Calu3 (cell line): ENCODE results near the gene ATP8A1. TPM values are rescaled to one million over a fixed set of nuclear protein-coding genes. Genes with fewer than 3 reads are reported as not detected.

Source experiments
- BruUV-seq: library from RNA; stranded (reverse); fragments of 400-500 nt; replicated peaks from 2 replicates; lab custom pipeline; 2021; lab: Mats Ljungman, UMichigan
- CTCF ChIA-PET: fragments of 300-600 bp; sonication (Branson Sonifier 250); formaldehyde crosslinking; loops from one replicate; lab custom pipeline; 2022; ENCODE audit warnings: antibody characterized with exemption; lab: Charles Lee
- DNase-seq: peaks from one replicate; pipeline ENCODE4 v3.0.0; 2022
- H3K27ac Mint-ChIP-seq: one replicate; pipeline ENCODE4 v1.8.0; 2022; ENCODE audit warnings: mixed read lengths; ENCODE audit not compliant: unreplicated experiment
- H3K27me3 Mint-ChIP-seq: one replicate; pipeline ENCODE4 v1.8.0; 2022; ENCODE audit warnings: mixed read lengths; ENCODE audit not compliant: unreplicated experiment
- H3K36me3 Mint-ChIP-seq: one replicate; pipeline ENCODE4 v1.8.0; 2022; ENCODE audit warnings: mild to moderate bottlenecking, moderate library complexity, mixed read lengths; ENCODE audit not compliant: insufficient read depth, unreplicated experiment
- H3K4me1 Mint-ChIP-seq: one replicate; pipeline ENCODE4 v1.8.0; 2022; ENCODE audit warnings: mild to moderate bottlenecking, low read depth, mixed read lengths; ENCODE audit not compliant: unreplicated experiment
- H3K4me3 Mint-ChIP-seq: one replicate; pipeline ENCODE4 v1.8.0; 2022; ENCODE audit warnings: mild to moderate bottlenecking, low read depth, moderate library complexity, mixed read lengths; ENCODE audit not compliant: unreplicated experiment
- H3K9me3 Mint-ChIP-seq: one replicate; pipeline ENCODE4 v1.8.0; 2022; ENCODE audit warnings: low read depth, mixed read lengths; ENCODE audit not compliant: unreplicated experiment
- intact Hi-C: fragments of 100-400 bp; cut with micrococcal nuclease; formaldehyde crosslinking; loops from one replicate; pipeline ENCODE4 v1.10.0; 2022; ENCODE audit not compliant: unreplicated experiment
- total RNA-seq: library from RNA; stranded (reverse); gene quantifications from 2 replicates; pipeline ENCODE4 v1.2.3, GENCODE V29; 2022
- TF ChIP-seq, protein P1 (sequence below): fragments of 200-600 bp; IDR thresholded peaks from one replicate; pipeline ENCODE4 v1.8.0; 2022; ENCODE audit warnings: antibody characterized with exemption; ENCODE audit not compliant: unreplicated experiment

The ATP8A1 gene
- total RNA-seq, 1 experiment from 2014 or later = 0.76 TPM

DNA sequence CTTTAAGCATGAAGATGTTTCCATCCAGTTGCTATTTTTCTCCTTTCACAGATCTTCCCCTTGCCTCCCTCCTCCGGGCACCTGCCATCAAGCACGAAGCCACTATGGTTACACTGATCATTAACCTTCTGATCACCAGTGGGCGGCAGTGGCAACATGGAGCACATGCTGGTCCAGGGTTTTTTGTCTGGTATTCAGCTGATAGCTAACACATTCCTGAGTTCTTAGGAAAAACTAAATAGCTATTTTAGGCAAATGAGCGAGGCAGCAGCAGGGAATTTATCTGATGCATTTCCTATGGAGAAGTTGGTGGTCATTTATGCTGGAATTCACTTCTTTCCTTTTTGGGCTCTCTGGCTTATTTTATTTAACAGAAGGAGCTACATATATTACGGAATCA lies 236.8 kb downstream of the ATP8A1 start:
- intact Hi-C loops = no loop called here
- no peak overlapping the region for H3K27ac Mint-ChIP-seq
- H3K36me3 Mint-ChIP-seq = no peaks in the 10 kb centered on the region
- no peaks in the 10 kb centered on the region for H3K9me3 Mint-ChIP-seq
- H3K27me3 Mint-ChIP-seq = no peaks in the 10 kb centered on the region
- H3K4me3 Mint-ChIP-seq = no peak overlapping the region
- CTCF ChIA-PET = no interaction called here
- TF ChIP-seq, protein P1, sequence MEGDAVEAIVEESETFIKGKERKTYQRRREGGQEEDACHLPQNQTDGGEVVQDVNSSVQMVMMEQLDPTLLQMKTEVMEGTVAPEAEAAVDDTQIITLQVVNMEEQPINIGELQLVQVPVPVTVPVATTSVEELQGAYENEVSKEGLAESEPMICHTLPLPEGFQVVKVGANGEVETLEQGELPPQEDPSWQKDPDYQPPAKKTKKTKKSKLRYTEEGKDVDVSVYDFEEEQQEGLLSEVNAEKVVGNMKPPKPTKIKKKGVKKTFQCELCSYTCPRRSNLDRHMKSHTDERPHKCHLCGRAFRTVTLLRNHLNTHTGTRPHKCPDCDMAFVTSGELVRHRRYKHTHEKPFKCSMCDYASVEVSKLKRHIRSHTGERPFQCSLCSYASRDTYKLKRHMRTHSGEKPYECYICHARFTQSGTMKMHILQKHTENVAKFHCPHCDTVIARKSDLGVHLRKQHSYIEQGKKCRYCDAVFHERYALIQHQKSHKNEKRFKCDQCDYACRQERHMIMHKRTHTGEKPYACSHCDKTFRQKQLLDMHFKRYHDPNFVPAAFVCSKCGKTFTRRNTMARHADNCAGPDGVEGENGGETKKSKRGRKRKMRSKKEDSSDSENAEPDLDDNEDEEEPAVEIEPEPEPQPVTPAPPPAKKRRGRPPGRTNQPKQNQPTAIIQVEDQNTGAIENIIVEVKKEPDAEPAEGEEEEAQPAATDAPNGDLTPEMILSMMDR = no peak
- H3K4me1 Mint-ChIP-seq = no peaks in the 10 kb centered on the region
- DNase-seq = no peak
- BruUV-seq = no TSS peak

DNA sequence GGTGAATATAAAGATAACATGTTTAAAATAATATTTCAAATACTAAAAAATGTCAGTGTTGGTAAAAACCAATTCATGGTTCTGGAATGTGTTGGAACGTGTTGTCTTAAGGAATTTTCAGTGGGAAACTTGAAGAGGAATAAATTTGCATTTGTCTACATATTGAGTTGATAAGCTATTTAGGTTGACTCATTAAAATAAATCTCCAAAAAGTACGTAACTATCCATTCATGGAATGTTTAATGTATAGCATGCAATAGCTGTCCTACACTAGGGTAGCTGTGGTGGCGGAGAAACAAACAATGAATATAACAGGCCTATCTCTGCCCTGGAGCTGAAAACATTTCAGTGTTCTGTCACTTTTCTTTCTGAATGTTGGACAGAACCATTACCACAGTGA lies 239.4 kb downstream of the ATP8A1 start:
- Mint-ChIP-seq H3K9me3 (no peaks in the 10 kb centered on the region), H3K27ac (no peak overlapping the region), H3K4me1 (no peaks in the 10 kb centered on the region), H3K27me3 (no peaks in the 10 kb centered on the region), H3K36me3 (no peaks in the 10 kb centered on the region), H3K4me3 (no peak overlapping the region)
- DNase-seq = no peak
- CTCF ChIA-PET = no interaction called here
- intact Hi-C loops = no loop called here
- no TSS peak for BruUV-seq
- TF ChIP-seq, protein P1 = no peak

DNA sequence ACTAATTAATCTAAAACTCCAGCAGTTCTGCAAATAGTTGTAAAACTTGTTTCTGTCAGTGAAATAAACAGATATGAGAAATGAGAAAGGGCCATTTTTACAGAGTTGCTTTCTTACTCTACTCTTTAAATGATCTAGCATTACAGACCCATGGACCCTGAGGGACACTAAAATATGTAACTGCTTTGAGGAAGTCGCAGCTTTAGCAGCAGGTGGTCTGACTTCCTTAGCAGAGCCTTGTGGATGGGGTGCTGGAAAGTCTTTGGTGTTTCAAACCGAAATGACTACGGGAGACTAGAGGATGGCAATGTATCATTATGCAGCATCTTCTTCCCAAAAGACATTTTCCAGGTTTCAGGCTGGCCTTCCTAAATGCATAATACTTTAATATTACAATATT lies 240.9 kb downstream of the ATP8A1 start:
- Mint-ChIP-seq H3K36me3 (no peaks in the 10 kb centered on the region), H3K27ac (no peak overlapping the region), H3K9me3 (no peaks in the 10 kb centered on the region), H3K4me3 (no peak overlapping the region), H3K4me1 (no peaks in the 10 kb centered on the region), H3K27me3 (no peaks in the 10 kb centered on the region)
- TF ChIP-seq, protein P1 = no peak
- intact Hi-C loops = no loop called here
- no peak for DNase-seq
- BruUV-seq = no TSS peak
- CTCF ChIA-PET = interaction anchor here (1.5 kb wide), 1 partner anchor 25 kb away, joined by 3 read pairs; no protein-coding TSS in a partner anchor

DNA sequence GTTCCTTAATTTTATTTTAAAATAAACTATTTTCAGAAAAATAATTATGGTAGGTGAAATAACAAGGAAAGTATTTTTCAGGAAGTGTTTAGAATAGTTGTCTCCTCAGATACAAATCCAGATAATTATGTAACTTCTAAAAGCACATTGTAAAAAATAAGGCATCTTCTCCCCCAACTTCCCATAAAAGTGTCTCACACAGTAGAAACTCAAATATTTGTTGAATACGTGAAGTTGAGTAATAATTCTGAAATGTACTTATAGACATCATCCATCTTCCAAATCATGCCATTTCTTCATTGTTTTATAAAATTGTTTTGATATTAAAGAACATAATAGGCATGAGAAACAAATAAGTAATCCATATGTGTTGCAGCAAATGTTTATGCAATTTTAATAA lies 241.6 kb downstream of the ATP8A1 start:
- intact Hi-C loops = no loop called here
- no peaks in the 10 kb centered on the region for H3K4me1 Mint-ChIP-seq
- DNase-seq = no peak
- BruUV-seq = no TSS peak
- no peaks in the 10 kb centered on the region for H3K36me3 Mint-ChIP-seq
- no peaks in the 10 kb centered on the region for H3K9me3 Mint-ChIP-seq
- TF ChIP-seq, protein P1 = no peak
- H3K27me3 Mint-ChIP-seq = no peaks in the 10 kb centered on the region
- CTCF ChIA-PET = no interaction called here
- H3K27ac Mint-ChIP-seq = no peak overlapping the region
- H3K4me3 Mint-ChIP-seq = no peak overlapping the region
